Calu3 (cell line): ENCODE data around the gene SYNPR. TPM values are rescaled to one million over a fixed set of nuclear protein-coding genes. Genes with fewer than 3 reads are reported as not detected.
"Not testable (repeated sequence)": the region's sequence is repeated elsewhere in the genome, so short reads cannot be mapped to it uniquely, and the experiment has no call there.

ENCODE experiments used
- BruUV-seq: library from RNA; stranded (reverse); fragments of 400-500 nt; replicated peaks from 2 replicates; lab custom pipeline; 2021; lab: Mats Ljungman, UMichigan
- CTCF ChIA-PET: fragments of 300-600 bp; sonication (Branson Sonifier 250); formaldehyde crosslinking; loops from one replicate; lab custom pipeline; 2022; ENCODE audit warnings: antibody characterized with exemption; lab: Charles Lee
- DNase-seq: peaks from one replicate; pipeline ENCODE4 v3.0.0; 2022
- H3K27ac Mint-ChIP-seq: one replicate; pipeline ENCODE4 v1.8.0; 2022; ENCODE audit warnings: mixed read lengths; ENCODE audit not compliant: unreplicated experiment
- H3K27me3 Mint-ChIP-seq: one replicate; pipeline ENCODE4 v1.8.0; 2022; ENCODE audit warnings: mixed read lengths; ENCODE audit not compliant: unreplicated experiment
- H3K36me3 Mint-ChIP-seq: one replicate; pipeline ENCODE4 v1.8.0; 2022; ENCODE audit warnings: mild to moderate bottlenecking, moderate library complexity, mixed read lengths; ENCODE audit not compliant: insufficient read depth, unreplicated experiment
- H3K4me1 Mint-ChIP-seq: one replicate; pipeline ENCODE4 v1.8.0; 2022; ENCODE audit warnings: mild to moderate bottlenecking, low read depth, mixed read lengths; ENCODE audit not compliant: unreplicated experiment
- H3K4me3 Mint-ChIP-seq: one replicate; pipeline ENCODE4 v1.8.0; 2022; ENCODE audit warnings: mild to moderate bottlenecking, low read depth, moderate library complexity, mixed read lengths; ENCODE audit not compliant: unreplicated experiment
- H3K9me3 Mint-ChIP-seq: one replicate; pipeline ENCODE4 v1.8.0; 2022; ENCODE audit warnings: low read depth, mixed read lengths; ENCODE audit not compliant: unreplicated experiment
- CTCF ChIP-seq: fragments of 200-600 bp; IDR thresholded peaks from one replicate; pipeline ENCODE4 v1.8.0; 2022; ENCODE audit warnings: antibody characterized with exemption; ENCODE audit not compliant: unreplicated experiment
- intact Hi-C: fragments of 100-400 bp; cut with micrococcal nuclease; formaldehyde crosslinking; loops from one replicate; pipeline ENCODE4 v1.10.0; 2022; ENCODE audit not compliant: unreplicated experiment
- total RNA-seq: library from RNA; stranded (reverse); gene quantifications from 2 replicates; pipeline ENCODE4 v1.2.3, GENCODE V29; 2022

SYNPR gene
- total RNA-seq, 1 experiment from 2014 or later: 0.90 TPM

DNA sequence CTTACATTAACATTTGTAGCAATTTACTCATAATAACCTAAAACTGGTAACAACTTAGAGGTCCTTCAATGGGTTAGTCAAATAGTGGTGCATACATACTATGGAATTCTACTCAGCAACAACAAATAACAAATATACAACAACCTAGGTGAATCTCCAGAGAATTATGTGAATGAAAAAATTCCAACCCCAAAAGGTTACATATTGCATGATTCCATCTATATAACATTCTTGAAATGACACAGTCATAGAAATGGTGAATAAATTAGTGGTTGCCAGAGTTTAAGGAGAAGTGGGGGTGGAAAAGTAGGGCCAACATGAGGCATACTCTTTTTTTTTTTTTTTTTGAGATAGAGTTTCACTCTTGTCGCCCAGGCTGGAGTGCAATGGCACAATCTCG lies 361.7 kb downstream of the SYNPR start:
- intact Hi-C loops: no loop called here
- CTCF ChIA-PET: no interaction called here
- BruUV-seq: no TSS peak
- Mint-ChIP-seq H3K4me1 (peaks cover 9% of the 10 kb centered on the region), H3K4me3 (no peak overlapping the region), H3K27ac (no peak overlapping the region), H3K36me3 (no peaks in the 10 kb centered on the region), H3K9me3 (peaks cover 4% of the 10 kb centered on the region), H3K27me3 (no peaks in the 10 kb centered on the region)
- TF ChIP-seq CTCF: no peak
- no peak for DNase-seq

- Mint-ChIP-seq H3K9me3 (peaks cover 2% of the 10 kb centered on the region), H3K4me1 (peaks cover 13% of the 10 kb centered on the region), H3K4me3 (no peak overlapping the region), H3K27me3 (no peaks in the 10 kb centered on the region), H3K36me3 (peaks cover 9% of the 10 kb centered on the region), H3K27ac (no peak overlapping the region)
- no peak for TF ChIP-seq CTCF
- no peak for DNase-seq
- CTCF ChIA-PET: no interaction called here
- no TSS peak for BruUV-seq
- intact Hi-C loops: no loop called here
Observed at GRCh38 chr3:63642488-63642887, 364.4 kb downstream of the SYNPR start.

GRCh38 chr3:63644212-63644797 lies 366.2 kb downstream of the SYNPR start:
- Mint-ChIP-seq H3K4me1 (peaks cover 13% of the 10 kb centered on the region), H3K9me3 (peaks cover 8% of the 10 kb centered on the region), H3K27me3 (no peaks in the 10 kb centered on the region), H3K36me3 (peaks cover 9% of the 10 kb centered on the region), H3K27ac (no peak overlapping the region), H3K4me3 (no peak overlapping the region)
- CTCF ChIA-PET: no interaction called here
- intact Hi-C loops: no loop called here
- BruUV-seq: no TSS peak
- no peak for DNase-seq
- TF ChIP-seq CTCF: no peak

DNA sequence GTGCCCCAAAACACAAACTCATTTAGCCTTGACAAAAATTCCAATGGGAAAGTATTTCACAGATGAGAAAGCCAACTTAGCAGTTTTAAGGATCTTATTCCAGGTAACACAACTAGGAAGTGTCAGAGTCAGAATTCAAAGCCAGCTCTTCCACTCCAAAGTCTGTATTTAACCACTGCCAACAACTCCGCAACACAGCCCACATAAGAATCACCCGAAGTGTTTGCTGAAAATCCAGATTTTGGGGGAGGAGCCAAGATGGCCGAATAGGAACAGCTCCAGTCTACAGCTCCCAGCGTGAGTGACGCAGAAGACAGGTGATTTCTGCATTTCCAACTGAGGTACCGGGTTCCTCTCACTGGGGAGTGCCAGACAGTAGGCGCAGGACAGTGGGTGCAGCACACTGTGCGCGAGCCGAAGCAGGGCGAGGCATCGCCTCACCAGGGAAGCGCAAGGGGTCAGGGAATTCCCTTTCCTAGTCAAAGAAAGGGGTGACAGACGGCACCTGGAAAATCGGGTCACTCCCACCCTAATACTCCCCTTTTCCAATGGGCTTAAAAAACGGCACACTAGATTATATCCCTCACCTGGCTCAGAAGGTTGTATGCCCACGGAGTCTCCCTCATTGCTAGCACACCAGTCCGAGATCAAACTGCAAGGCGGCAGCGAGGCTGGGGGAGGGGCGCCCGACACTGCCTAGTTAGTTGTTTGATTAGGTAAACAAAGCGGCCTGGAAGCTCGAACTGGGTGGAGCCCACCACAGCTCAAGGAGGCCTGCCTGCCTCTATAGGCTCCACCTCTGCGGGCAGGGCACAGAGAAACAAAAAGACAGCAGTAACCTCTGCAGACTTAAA lies 367.0 kb downstream of the SYNPR start:
- CTCF ChIA-PET: interaction anchor here (0.6 kb wide), 1 partner anchor 148 kb away, joined by 4 read pairs; no protein-coding TSS in a partner anchor
- intact Hi-C loops, H3K9me3 Mint-ChIP-seq, H3K27me3 Mint-ChIP-seq, H3K36me3 Mint-ChIP-seq: not testable (repeated sequence)
- Mint-ChIP-seq H3K4me1 (peaks cover 13% of the 10 kb centered on the region), H3K4me3 (peak overlapping the region; percentile 80), H3K27ac (peak overlapping the region; percentile 58)
- peak; percentile 66 for DNase-seq
- TSS peak; percentile 45 for BruUV-seq
